Femur (tissue), 1 donor: Measurements from ENCODE around the gene C11orf52.
"Not testable (repeated sequence)": the region's sequence is repeated elsewhere in the genome, so short reads cannot be mapped to it uniquely, and the experiment has no call there.

ENCODE experiments used
- DNase-seq: peaks from one replicate; pipeline ENCODE4 v3.0.0-alpha.2; 2017

Gene C11orf52

GRCh38 chr11:111918390-111919256, at the start of gene C11orf52:
TSS of gene C11orf52 (plus strand) at chr11:111918913. CDS start at chr11:111918973, 60 bp downstream.
- peak; percentile 64 for DNase-seq

GRCh38 chr11:111870113-111870512, 48.6 kb upstream of the C11orf52 start:
- DNase-seq: no peak

GRCh38 chr11:111870522-111870885, 48.2 kb upstream of the C11orf52 start:
- DNase-seq: no peak

GRCh38 chr11:111870886-111871692, 47.6 kb upstream of the C11orf52 start, which contains the start of gene ALG9:
TSS of gene ALG9 (minus strand) at chr11:111871581. CDS start at chr11:111871482, 99 bp downstream.
- peak; percentile 88 for DNase-seq

- DNase-seq: no peak
Measured at GRCh38 chr11:111871693-111872161, 47.0 kb upstream of the C11orf52 start.

- no peak for DNase-seq
Measured at GRCh38 chr11:111878385-111878848, 40.3 kb upstream of the C11orf52 start.

- DNase-seq: peak; percentile 98
Measured at GRCh38 chr11:111878849-111879636, 39.7 kb upstream of the C11orf52 start, which contains the start of the genes CFAP68 and FDXACB1. TSS of gene CFAP68 (plus strand) at chr11:111879541. CDS start at chr11:111879561, 20 bp downstream. TSS of gene FDXACB1 (minus strand) at chr11:111879165. CDS start at chr11:111879132, 33 bp downstream.

GRCh38 chr11:111879637-111879960, 39.1 kb upstream of the C11orf52 start:
- no peak for DNase-seq

GRCh38 chr11:111882202-111882601, 36.5 kb upstream of the C11orf52 start:
- DNase-seq: no peak

- DNase-seq: not testable (repeated sequence)
Measured at GRCh38 chr11:111885053-111885452, 33.7 kb upstream of the C11orf52 start.

- no peak for DNase-seq
Measured at GRCh38 chr11:111886032-111886431, 32.7 kb upstream of the C11orf52 start.

- DNase-seq: no peak
Measured at GRCh38 chr11:111886844-111887243, 31.9 kb upstream of the C11orf52 start.

GRCh38 chr11:111905411-111905810, 13.3 kb upstream of the C11orf52 start:
- peak; percentile 36 for DNase-seq

- no peak for DNase-seq
Measured at GRCh38 chr11:111906680-111907079, 12.0 kb upstream of the C11orf52 start.

GRCh38 chr11:111908639-111909305, 9.9 kb upstream of the C11orf52 start:
- DNase-seq: no peak

- no peak for DNase-seq
Measured at GRCh38 chr11:111909378-111909777, 9.3 kb upstream of the C11orf52 start.

- DNase-seq: no peak
Measured at GRCh38 chr11:111910676-111911562, 7.8 kb upstream of the C11orf52 start.

- DNase-seq: peak; percentile 92
Measured at GRCh38 chr11:111911563-111912401, 6.9 kb upstream of the C11orf52 start, which contains the start of gene CRYAB. TSS of gene CRYAB (minus strand) at chr11:111911770. CDS start at chr11:111911724, 46 bp downstream.

- peak; percentile 78 for DNase-seq
Measured at GRCh38 chr11:111912535-111912934, 6.2 kb upstream of the C11orf52 start, which contains the start of gene HSPB2. TSS of gene HSPB2 (plus strand) at chr11:111912734. CDS start at chr11:111912830, 96 bp downstream.
